HepG2 (cell line): ENCODE measurements around the gene EPHA10. TPM values are rescaled to one million over a fixed set of nuclear protein-coding genes. Genes with fewer than 3 reads are reported as not detected.

Experiments
- AGO2 ChIP-seq: fragments of 200-400 bp; formaldehyde crosslinking; optimal IDR thresholded peaks from 2 replicates; pipeline ENCODE3; 2017; ENCODE audit warnings: mild to moderate bottlenecking, low read depth, low read length, moderate library complexity
- CCAR2 ChIP-seq: fragments of 200-400 bp; formaldehyde crosslinking; optimal IDR thresholded peaks from 2 replicates; pipeline ENCODE3; 2018; ENCODE audit warnings: low read depth, mild to moderate bottlenecking, low read length, moderate library complexity
- DMTF1 ChIP-seq: sonication (generic); formaldehyde crosslinking; IDR thresholded peaks from 2 replicates; pipeline ENCODE4 v1.4.0; 2020; ENCODE audit warnings: mild to moderate bottlenecking, missing genetic modification reagents
- EP300 ChIP-seq, 3 experiments: sonication (generic) in 1 of 3; formaldehyde crosslinking in 1 of 3; IDR thresholded peaks; 2 replicates each; pipeline versions ENCODE4 v1.5.1 to v1.6.1; 2011 to 2020; ENCODE audit warnings: low read depth in 2 of 3, low read length in 2 of 3, borderline replicate concordance in 1 of 3, improper control_type of control experiment in 1 of 3, mild to moderate bottlenecking in 1 of 3, missing genetic modification reagents in 1 of 3, moderate library complexity in 1 of 3
- ESRRA ChIP-seq: sonication (generic); formaldehyde crosslinking; IDR thresholded peaks from 2 replicates; pipeline ENCODE4 v1.5.1; 2020; ENCODE audit warnings: mild to moderate bottlenecking, low read depth, missing genetic modification reagents
- HHEX ChIP-seq: IDR thresholded peaks from 2 replicates; pipeline ENCODE4 v1.6.1; 2016; ENCODE audit warnings: control low read depth
- NRL ChIP-seq: sonication (generic); formaldehyde crosslinking; IDR thresholded peaks from 2 replicates; pipeline ENCODE4 v1.5.0; 2020; ENCODE audit warnings: missing genetic modification reagents, mild to moderate bottlenecking, moderate library complexity, borderline replicate concordance
- PATZ1 ChIP-seq: sonication (generic); formaldehyde crosslinking; IDR thresholded peaks from 2 replicates; pipeline ENCODE4 v1.4.0; 2020; ENCODE audit warnings: missing genetic modification reagents
- RCOR2 ChIP-seq: IDR thresholded peaks from 2 replicates; pipeline ENCODE4 v1.6.1; 2016; ENCODE audit warnings: missing biosample characterization, missing genetic modification reagents
- TERF1 ChIP-seq: sonication (generic); formaldehyde crosslinking; IDR thresholded peaks from 2 replicates; pipeline ENCODE4 v1.8.0; 2022; ENCODE audit warnings: mild to moderate bottlenecking, missing genetic modification reagents, moderate library complexity
- THAP8 ChIP-seq: sonication (generic); formaldehyde crosslinking; IDR thresholded peaks from 2 replicates; pipeline ENCODE4 v1.5.1; 2020; ENCODE audit warnings: missing genetic modification reagents, mild to moderate bottlenecking, borderline replicate concordance
- TRIM22 ChIP-seq: fragments of 450-650 bp; IDR thresholded peaks from 2 replicates; pipeline ENCODE4 v1.6.1; 2017
- ZNF136 ChIP-seq: sonication (generic); formaldehyde crosslinking; IDR thresholded peaks from 2 replicates; pipeline ENCODE4 v1.8.1; 2022; ENCODE audit warnings: low read depth, mild to moderate bottlenecking, moderate library complexity, missing genetic modification reagents
- ZNF224 ChIP-seq: sonication (generic); formaldehyde crosslinking; IDR thresholded peaks from 2 replicates; pipeline ENCODE4 v1.5.0; 2020; ENCODE audit warnings: mild to moderate bottlenecking, missing genetic modification reagents
- ZNF24 ChIP-seq: fragments of 450-650 bp; IDR thresholded peaks from 2 replicates; pipeline ENCODE4 v1.6.1; 2017; ENCODE audit warnings: antibody characterized with exemption, mild to moderate bottlenecking
- ZNF263 ChIP-seq: sonication (generic); formaldehyde crosslinking; IDR thresholded peaks from 2 replicates; pipeline ENCODE4 v1.4.0; 2020; ENCODE audit warnings: missing genetic modification reagents
- ZNF276 ChIP-seq: sonication (generic); formaldehyde crosslinking; IDR thresholded peaks from 2 replicates; pipeline ENCODE4 v1.4.0; 2020; ENCODE audit warnings: mild to moderate bottlenecking, low read depth, missing genetic modification reagents
- ZNF44 ChIP-seq: sonication (generic); formaldehyde crosslinking; IDR thresholded peaks from 2 replicates; pipeline ENCODE4 v1.5.1; 2020; ENCODE audit warnings: mild to moderate bottlenecking, missing genetic modification reagents
- polyA plus RNA-seq, 8 experiments: library from polyadenylated mRNA; depleted of rRNA in 3 of 8; stranded (reverse) in 7 of 8; unstranded in 1 of 8; fragments of >200 nt; fragmentation: Illumina TruSeq in 4 of 8; extraction: Trizol in 4 of 8; gene quantifications; 2 replicates each; pipeline versions ENCODE4 v1.2.1 to v1.2.3, GENCODE V29; 2011 to 2016; ENCODE audit warnings: low read depth in 4 of 8, missing spikeins in 1 of 8, mixed read lengths in 1 of 8; ENCODE audit not compliant: insufficient read depth in 1 of 8
- total RNA-seq, 5 experiments: library from RNA; depleted of rRNA; stranded (reverse); fragments of >200 nt; fragmentation: Illumina TruSeq; extraction: Trizol; gene quantifications; 2 replicates each; pipeline ENCODE4 v1.2.3, GENCODE V29; 2016; ENCODE audit warnings: low read depth in 1 of 5

EPHA10 gene
- total and polyA plus RNA-seq, 2 of the 13 experiments (the other 11 are each of a cell fraction or from before 2014, with no cell fraction given), result 0.11 to 0.58 TPM

- TF ChIP-seq THAP8 (CRISPR knock-in tag) (0 out of 2 replicates have a peak, but pooled peaks have one; percentile 63), ZNF44 (CRISPR knock-in tag) (no peak), RCOR2 (CRISPR knock-in tag) (no peak), AGO2 (no peak), EP300 (IDR thresholded peaks at IDR 0.05; ENCODE audit: low read depth in 2 of 2, low read length in 2 of 2) (peak in 1 of 2 experiments; percentile 35; a peak in 1 of 4 replicates), EP300 (CRISPR knock-in tag; IDR thresholded peaks at IDR 0.05; ENCODE audit: borderline replicate concordance) (no peak), PATZ1 (CRISPR knock-in tag) (peak; percentile 53; the same call in 1 of the 2 replicates), ZNF224 (CRISPR knock-in tag) (no peak), ESRRA (CRISPR knock-in tag) (no peak), ZNF24 (no peak), ZNF136 (CRISPR knock-in tag) (no peak), DMTF1 (CRISPR knock-in tag) (no peak), HHEX (CRISPR knock-in tag) (no peak), ZNF263 (CRISPR knock-in tag) (no peak), ZNF276 (CRISPR knock-in tag) (peak; percentile 49; the same call in 1 of the 2 replicates), TERF1 (CRISPR knock-in tag) (0 out of 2 replicates have a peak, but pooled peaks have one; percentile 5), CCAR2 (no peak), TRIM22 (no peak), NRL (0 out of 2 replicates have a peak, but pooled peaks have one; percentile 40)
Measured at GRCh38 chr1:37692078-37692833, 72.7 kb downstream of the EPHA10 start, which contains the start of gene CDCA8 (continued).
